Spleen (tissue), 11 donors: ENCODE results near the gene OGFOD3. TPM values are rescaled to one million over a fixed set of nuclear protein-coding genes. Genes with fewer than 3 reads are reported as not detected.
A peak's percentile ranks its signal among the peaks of the same experiment; 100 is the strongest.

Experiments
- DNase-seq: peaks from one replicate; pipeline ENCODE4 v3.0.0-alpha.2; 2020
- H3K27ac ChIP-seq, 8 donors: fragments of 200-600 bp; sonication (generic) in 7 of 8; 1 replicate in 4 of 8; 2 replicates in 4 of 8; pipeline versions ENCODE4 v1.5.0 to v1.8.0; 2016 to 2021; ENCODE audit warnings: inconsistent platforms in 4 of 8, mild to moderate bottlenecking in 4 of 8, moderate library complexity in 1 of 8
- H3K27me3 ChIP-seq, 7 donors: fragments of 200-600 bp; sonication (generic) in 6 of 7; replicated peaks in 1 of 7; 1 replicate in 4 of 7; 2 replicates in 3 of 7; pipeline versions ENCODE4 v1.5.0 to v1.8.0; 2016 to 2021; ENCODE audit warnings: inconsistent platforms in 3 of 7, mild to moderate bottlenecking in 1 of 7
- H3K36me3 ChIP-seq, 6 donors: fragments of 200-600 bp; sonication (generic) in 5 of 6; 1 replicate in 4 of 6; 2 replicates in 2 of 6; pipeline versions ENCODE4 v1.5.0 to v1.8.0; 2016 to 2021; ENCODE audit warnings: inconsistent platforms in 2 of 6
- H3K4me1 ChIP-seq, 6 donors: fragments of 200-600 bp; sonication (generic) in 5 of 6; 1 replicate in 3 of 6; 2 replicates in 3 of 6; pipeline versions ENCODE4 v1.5.0 to v1.8.0; 2016 to 2021; ENCODE audit warnings: inconsistent platforms in 3 of 6
- H3K4me3 ChIP-seq, 8 donors: fragments of 200-600 bp; sonication (generic) in 7 of 8; 1 replicate in 4 of 8; 2 replicates in 4 of 8; pipeline versions ENCODE4 v1.5.0 to v1.8.0; 2016 to 2021; ENCODE audit warnings: inconsistent platforms in 4 of 8, mild to moderate bottlenecking in 4 of 8, moderate library complexity in 2 of 8
- H3K9me3 ChIP-seq, 8 donors: fragments of 200-600 bp; sonication (generic) in 7 of 8; 1 replicate in 4 of 8; 2 replicates in 4 of 8; pipeline versions ENCODE4 v1.5.0 to v1.8.0; 2016 to 2021; ENCODE audit warnings: inconsistent platforms in 4 of 8
- CTCF ChIP-seq, 11 experiments: fragments of 200-600 bp in 7 of 11; fragments of 450-650 bp in 4 of 11; sonication (generic) in 4 of 11; IDR thresholded peaks in 8 of 11; conservative IDR thresholded peaks in 3 of 11; 1 replicate in 7 of 11; 2 replicates in 4 of 11; pipeline versions ENCODE4 v1.4.0 to v1.8.0; 2016 to 2021; ENCODE audit warnings: antibody characterized with exemption in 11 of 11, inconsistent platforms in 4 of 11, mild to moderate bottlenecking in 1 of 11
- POLR2A ChIP-seq, 3 donors: fragments of 450-650 bp; IDR thresholded peaks; one replicate each; pipeline ENCODE4 v1.5.1; 2017; ENCODE audit warnings: antibody characterized with exemption in 3 of 3, mild to moderate bottlenecking in 1 of 3
- POLR2AphosphoS5 ChIP-seq, 3 donors: sonication (generic); formaldehyde crosslinking; IDR thresholded peaks; one replicate each; pipeline ENCODE4 v1.5.1; 2017; ENCODE audit warnings: antibody characterized with exemption in 3 of 3
- WGBS, 5 donors: extraction: QIAGEN DNeasy Blood & Tissue Kit in 3 of 5; methylation state at CpG; one replicate each; pipeline versions ENCODE4 v1.1.5 to v1.1.7; 2013 to 2018; 5-methylcytosine and 5-hydroxymethylcytosine counted together
- intact Hi-C: fragments of 100-400 bp; cut with DNase I; formaldehyde crosslinking; loops from one replicate; pipeline ENCODE4 v1.15.0; 2023; ENCODE audit warnings: low total_unique reads
- polyA plus RNA-seq, 3 donors: library from polyadenylated mRNA; stranded (reverse); fragments of 200-250 nt; gene quantifications; one replicate each; pipeline ENCODE4 v1.2.1, GENCODE V29; 2013
- total RNA-seq, 7 donors: library from RNA; depleted of rRNA in 3 of 7; stranded (reverse); fragments of >200 nt in 3 of 7; fragmentation: NEBNext Ultra II Directional in 4 of 7; extraction: Animal tissue kit (Norgen Biotek cat#: 25700) in 4 of 7; gene quantifications; one replicate each; pipeline versions ENCODE4 v1.1.0 to v1.2.1, GENCODE V29; 2016 to 2021
- donor health status: healthy with polysubstance abuse.
- donor health status: DM: no; HTN: no; CAD: no; lungs with moderate emphysema.
- donor health status: DM: no; HTN: no; CAD: no.
- donor health status: Bipolar disorder and iron deficiency.
- donor health status: healthy.
- donor health status: DM: no; HTN: no; CAD: no.
- donor health status: DM: yes; HTN: yes; CAD: no.

Gene OGFOD3
- total and polyA plus RNA-seq, 10 donors, result 10.3 to 28.1 (median 21.8) TPM

GRCh38 chr17:82400830-82401229, 17.6 kb downstream of the OGFOD3 start:
- 12 to 50% (median 20%) methylated on average over 16 to 19 of the region's 19 CpGs for WGBS, 5 donors
- DNase-seq, result peak; percentile 93
- no peaks in the 10 kb centered on the region for H3K9me3 ChIP-seq
- intact Hi-C loops, result no loop called here
- H3K4me3 ChIP-seq, result peak overlapping the region in 2 of 8 donors; percentile 6 to 51
- H3K36me3 ChIP-seq, result peaks cover 0 to 76% (median 16%) of the 10 kb centered on the region in 6 donors
- TF ChIP-seq POLR2AphosphoS5 (IDR thresholded peaks at IDR 0.05), result peak; percentile 62 to 81 (median 65)
- TF ChIP-seq POLR2A (IDR thresholded peaks at IDR 0.05), result no peak
- peak in 1 of 11 experiments; percentile 14 for TF ChIP-seq CTCF (IDR thresholded peaks at IDR 0.05 in 8 of 11, conservative IDR thresholded peaks at IDR 0.05 in 3 of 11)
- H3K27me3 ChIP-seq, result no peaks in the 10 kb centered on the region
- peaks cover 6 to 38% (median 23%) of the 10 kb centered on the region in 6 donors for H3K4me1 ChIP-seq
- peak overlapping the region in 7 of 8 donors; percentile 29 to 69 (median 57) for H3K27ac ChIP-seq

- peak overlapping the region in 6 of 8 donors; percentile 39 to 69 (median 58) for H3K27ac ChIP-seq
- no peaks in the 10 kb centered on the region for H3K9me3 ChIP-seq
- TF ChIP-seq POLR2AphosphoS5 (IDR thresholded peaks at IDR 0.05) (no peak), CTCF (IDR thresholded peaks at IDR 0.05 in 8 of 11, conservative IDR thresholded peaks at IDR 0.05 in 3 of 11) (no peak), POLR2A (IDR thresholded peaks at IDR 0.05) (no peak)
- no peak for DNase-seq
- H3K36me3 ChIP-seq, result peaks cover 0 to 74% (median 17%) of the 10 kb centered on the region in 6 donors
- 32 to 56% (median 42%) methylated on average over 7 of the region's 7 CpGs for WGBS, 5 donors
- H3K4me3 ChIP-seq, result peak overlapping the region in 1 of 8 donors; percentile 6
- peaks cover 6 to 38% (median 23%) of the 10 kb centered on the region in 6 donors for H3K4me1 ChIP-seq
- no peaks in the 10 kb centered on the region for H3K27me3 ChIP-seq
- intact Hi-C loops, result no loop called here
Measured at GRCh38 chr17:82400206-82400605, 18.2 kb downstream of the OGFOD3 start.

GRCh38 chr17:82399601-82400101, 18.7 kb downstream of the OGFOD3 start:
- WGBS, 5 donors, result 78 to 87% (median 84%) methylated on average over 14 to 18 of the region's 18 CpGs
- H3K4me1 ChIP-seq, result peaks cover 6 to 38% (median 23%) of the 10 kb centered on the region in 6 donors
- H3K27ac ChIP-seq, result peak overlapping the region in 1 of 8 donors; percentile 69
- no peaks in the 10 kb centered on the region for H3K9me3 ChIP-seq
- intact Hi-C loops, result no loop called here
- H3K27me3 ChIP-seq, result no peaks in the 10 kb centered on the region
- no peak overlapping the region for H3K4me3 ChIP-seq
- TF ChIP-seq POLR2A (IDR thresholded peaks at IDR 0.05) (no peak), CTCF (IDR thresholded peaks at IDR 0.05 in 8 of 11, conservative IDR thresholded peaks at IDR 0.05 in 3 of 11) (no peak), POLR2AphosphoS5 (IDR thresholded peaks at IDR 0.05) (no peak)
- peaks cover 0 to 74% (median 20%) of the 10 kb centered on the region in 6 donors for H3K36me3 ChIP-seq
- no peak for DNase-seq

- DNase-seq, result no peak
- intact Hi-C loops, result no loop called here
- Histone ChIP-seq H3K27me3 (no peaks in the 10 kb centered on the region), H3K9me3 (no peaks in the 10 kb centered on the region), H3K4me1 (peaks cover 6 to 34% (median 23%) of the 10 kb centered on the region in 6 donors), H3K27ac (no peak overlapping the region), H3K4me3 (no peak overlapping the region), H3K36me3 (peaks cover 0 to 74% (median 17%) of the 10 kb centered on the region in 6 donors)
- WGBS, 5 donors, result 46 to 71% (median 62%) methylated on average over 13 of the region's 13 CpGs
- TF ChIP-seq CTCF (IDR thresholded peaks at IDR 0.05 in 8 of 11, conservative IDR thresholded peaks at IDR 0.05 in 3 of 11), result no peak
- TF ChIP-seq POLR2AphosphoS5 (IDR thresholded peaks at IDR 0.05), result no peak
- TF ChIP-seq POLR2A (IDR thresholded peaks at IDR 0.05), result no peak
Measured at GRCh38 chr17:82399041-82399441, 19.3 kb downstream of the OGFOD3 start.
